Right lung (tissue), 10 donors: ENCODE data around the gene RALA. TPM values are rescaled to one million over a fixed set of nuclear protein-coding genes. Genes with fewer than 3 reads are reported as not detected.

ENCODE experiments used
- DNase-seq, 2 donors: peaks; one replicate each; pipeline ENCODE4 v3.0.0-alpha.2; 2013
- long read RNA-seq, 8 donors: transcript quantifications; one replicate each; lab custom pipeline, GENCODE V29; 2026
- polyA plus RNA-seq, 5 donors: library from polyadenylated mRNA; unstranded; fragments of 120-200 nt; gene quantifications; one replicate each; pipeline versions ENCODE4 v1.2.1 to v1.2.3, GENCODE V29; 2013; ENCODE audit warnings: inconsistent platforms in 1 of 5, low replicate concordance in 1 of 5; ENCODE audit not compliant: insufficient read length in 5 of 5, insufficient read depth in 1 of 5

RALA gene
- 100 to 1,000 TPM in 2 of 5 donors, 10 to 100 TPM in 3; 78.9 to 109 (median 88.7) TPM for polyA plus RNA-seq
- long read RNA-seq, donor 1, transcript RALA-201 (5 exons, 2,880 nt), result major isoform, 41 of 208 reads
- long read RNA-seq, donor 1, partial matches to known transcripts, result 166 of 208 reads
- long read RNA-seq, donor 1, other reads (novel, unspliced or antisense), result 0 of 208 reads
- long read RNA-seq, donor 2, transcript RALA-201 (5 exons, 2,880 nt), result major isoform, 25 of 59 reads
- long read RNA-seq, donor 2, partial matches to known transcripts, result 33 of 59 reads
- long read RNA-seq, donor 2, other reads (novel, unspliced or antisense), result 0 of 59 reads
- long read RNA-seq, donor 3, transcript RALA-201 (5 exons, 2,880 nt), result major isoform, 28 of 189 reads
- long read RNA-seq, donor 3, partial matches to known transcripts, result 161 of 189 reads
- long read RNA-seq, donor 3, other reads (novel, unspliced or antisense), result 0 of 189 reads
- long read RNA-seq, donor 4, transcript RALA-201 (5 exons, 2,880 nt), result major isoform, 23 of 65 reads
- long read RNA-seq, donor 4, partial matches to known transcripts, result 42 of 65 reads
- long read RNA-seq, donor 4, other reads (novel, unspliced or antisense), result 0 of 65 reads
- long read RNA-seq, donor 5, transcript RALA-201 (5 exons, 2,880 nt), result major isoform, 56 of 260 reads
- long read RNA-seq, donor 5, partial matches to known transcripts, result 203 of 260 reads
- long read RNA-seq, donor 5, other reads (novel, unspliced or antisense), result 0 of 260 reads
- long read RNA-seq, donor 6, transcript RALA-201 (5 exons, 2,880 nt), result major isoform, 50 of 250 reads
- long read RNA-seq, donor 6, partial matches to known transcripts, result 200 of 250 reads
- long read RNA-seq, donor 6, other reads (novel, unspliced or antisense), result 0 of 250 reads
- long read RNA-seq, donor 7, transcript RALA-201 (5 exons, 2,880 nt), result major isoform, 63 of 123 reads
- long read RNA-seq, donor 7, partial matches to known transcripts, result 60 of 123 reads
- long read RNA-seq, donor 7, other reads (novel, unspliced or antisense), result 0 of 123 reads
- long read RNA-seq, donor 8, transcript RALA-201 (5 exons, 2,880 nt), result major isoform, 13 of 41 reads
- long read RNA-seq, donor 8, partial matches to known transcripts, result 28 of 41 reads
- long read RNA-seq, donor 8, other reads (novel, unspliced or antisense), result 0 of 41 reads

- peak; percentile 93 to 95 for DNase-seq
Measured at GRCh38 chr7:39623047-39623731, at the start of gene RALA. TSS of gene RALA (plus strand) at chr7:39623572. CDS start at chr7:39686668, 63,096 bp downstream.

DNA sequence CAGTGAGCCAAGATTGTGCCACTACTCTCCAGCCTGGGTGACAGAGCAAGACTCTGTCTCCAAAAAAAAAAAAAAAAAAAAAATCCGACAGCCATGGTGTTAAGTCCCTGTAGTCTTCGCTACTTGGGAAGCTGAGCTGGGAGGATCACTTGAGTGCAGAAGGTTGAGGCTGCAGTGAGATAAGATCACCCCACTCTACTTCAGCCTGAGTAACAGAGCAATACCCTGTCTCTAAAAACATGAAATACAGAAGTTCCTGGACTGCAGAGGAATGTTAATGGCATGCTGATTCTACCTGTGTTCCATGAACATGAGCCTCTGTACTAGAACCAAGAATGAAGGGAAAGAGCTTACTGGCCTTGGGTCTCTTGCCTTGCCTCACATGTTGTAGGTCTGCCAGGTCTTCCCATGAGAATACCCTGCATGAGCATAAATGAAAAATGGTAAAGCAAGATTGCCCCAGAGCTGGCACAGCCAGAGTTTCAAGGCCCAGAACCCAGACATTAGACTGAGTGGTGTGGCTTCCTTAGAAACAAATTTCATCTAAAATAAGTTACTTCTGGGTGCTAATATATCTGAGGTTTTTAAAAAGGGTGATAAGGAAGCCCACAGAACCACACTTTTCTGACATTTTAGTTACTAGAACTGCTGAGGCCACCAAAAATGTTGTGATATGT is 48.6 kb upstream of the RALA start:
- no peak for DNase-seq

DNA sequence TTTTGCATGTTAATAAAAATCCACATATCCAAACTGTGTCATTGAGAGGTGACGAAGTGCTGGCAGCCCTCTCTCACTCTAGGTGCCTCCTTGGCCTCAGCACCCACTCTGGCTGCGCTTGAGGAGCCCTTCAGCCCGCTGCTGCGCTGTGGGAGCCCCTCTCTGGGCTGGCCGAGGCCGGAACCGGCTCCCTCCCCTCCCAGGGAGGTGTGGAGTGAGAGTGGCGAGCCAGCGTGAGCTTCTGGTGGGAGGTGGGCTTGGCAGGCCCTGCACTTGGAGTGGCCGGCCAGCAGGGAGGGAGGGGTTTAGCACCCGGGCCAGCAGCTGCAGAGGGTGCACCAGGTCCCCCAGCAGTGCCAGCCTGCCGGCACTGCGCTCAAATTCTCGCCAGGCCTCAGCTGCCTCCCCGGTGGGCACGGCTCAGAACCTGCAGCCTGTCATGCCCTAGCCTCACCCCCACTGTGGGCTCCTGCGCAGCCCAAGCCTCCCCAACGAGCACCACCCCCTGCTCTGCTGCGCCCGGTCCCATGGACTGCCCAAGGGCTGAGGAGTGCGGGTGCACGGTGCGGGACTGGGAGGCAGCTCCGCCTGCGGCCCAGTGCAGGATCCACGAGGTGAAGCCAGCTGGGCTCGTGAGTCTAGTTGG is 46.0 kb upstream of the RALA start:
- DNase-seq, result no peak

- peak; percentile 84 to 88 for DNase-seq
Measured at GRCh38 chr7:39580149-39580874, 43.1 kb upstream of the RALA start.

DNA sequence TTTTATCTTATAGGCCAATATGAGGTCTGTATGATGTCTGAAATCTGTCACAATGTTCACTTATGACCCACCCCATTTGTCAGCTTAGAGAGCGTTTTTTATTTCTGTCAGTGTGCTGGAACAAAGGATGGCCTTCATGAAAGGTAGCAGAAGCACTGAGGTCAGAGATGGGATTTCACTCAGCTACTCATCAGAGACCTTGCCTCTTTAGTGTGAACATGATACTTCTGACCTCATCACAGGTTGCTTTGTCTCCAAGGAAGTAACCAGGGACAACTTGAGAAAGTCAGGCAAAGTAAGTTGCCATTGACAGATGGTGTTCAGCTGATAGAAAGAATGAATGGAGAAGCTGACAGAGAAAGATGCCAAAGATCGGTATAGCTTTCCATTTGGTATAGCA is 40.8 kb upstream of the RALA start:
- no peak for DNase-seq

- DNase-seq, result no peak
Measured at GRCh38 chr7:39583539-39583938, 39.8 kb upstream of the RALA start.

- no peak for DNase-seq
Measured at GRCh38 chr7:39587393-39587792, 36.0 kb upstream of the RALA start.

GRCh38 chr7:39588416-39588815 is 35.0 kb upstream of the RALA start:
- DNase-seq, result no peak

DNA sequence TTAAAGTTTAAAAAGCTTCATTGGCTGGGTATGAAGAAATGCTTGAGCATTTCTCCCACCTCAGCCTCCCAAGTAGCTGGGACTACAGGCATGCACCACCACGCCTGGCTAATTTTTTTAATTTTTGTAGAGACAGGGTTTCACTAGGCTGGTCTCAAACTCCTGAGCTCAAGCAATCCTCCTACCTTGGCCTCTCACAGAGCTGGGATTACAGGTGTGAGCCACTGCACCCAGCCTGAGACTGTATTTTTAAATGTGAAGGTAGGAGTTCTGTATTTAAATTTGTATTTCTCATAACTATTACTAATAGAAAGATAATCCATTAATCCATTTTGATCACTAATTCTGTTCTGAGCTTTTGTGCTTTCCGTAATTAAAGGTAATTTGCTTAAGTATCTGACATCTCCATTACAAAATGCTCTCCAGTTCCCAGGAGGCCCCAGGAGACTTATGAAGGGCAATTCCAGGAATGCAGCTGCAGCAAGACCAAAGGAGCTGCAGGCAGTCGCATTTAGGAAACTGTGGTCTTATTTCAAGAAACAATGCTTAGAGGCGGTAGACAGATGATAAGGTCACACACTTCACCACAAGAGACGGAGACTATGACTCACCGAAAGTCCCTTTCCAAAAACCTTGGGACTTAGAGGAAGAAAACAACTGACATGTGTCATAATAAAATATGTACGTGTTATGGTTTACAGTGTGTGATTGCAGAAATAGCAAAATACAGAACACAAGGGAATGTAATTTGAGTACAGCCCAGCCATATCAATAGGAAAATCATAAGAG is 33.9 kb upstream of the RALA start:
- DNase-seq, result no peak

- DNase-seq, result no peak
Measured at GRCh38 chr7:39592586-39592985, 30.8 kb upstream of the RALA start.

GRCh38 chr7:39594988-39595620 is 28.3 kb upstream of the RALA start:
- peak; percentile 69 to 71 for DNase-seq

- no peak for DNase-seq
Measured at GRCh38 chr7:39602351-39602750, 21.0 kb upstream of the RALA start.

- DNase-seq, result no peak
Measured at GRCh38 chr7:39603924-39604323, 19.4 kb upstream of the RALA start.

DNA sequence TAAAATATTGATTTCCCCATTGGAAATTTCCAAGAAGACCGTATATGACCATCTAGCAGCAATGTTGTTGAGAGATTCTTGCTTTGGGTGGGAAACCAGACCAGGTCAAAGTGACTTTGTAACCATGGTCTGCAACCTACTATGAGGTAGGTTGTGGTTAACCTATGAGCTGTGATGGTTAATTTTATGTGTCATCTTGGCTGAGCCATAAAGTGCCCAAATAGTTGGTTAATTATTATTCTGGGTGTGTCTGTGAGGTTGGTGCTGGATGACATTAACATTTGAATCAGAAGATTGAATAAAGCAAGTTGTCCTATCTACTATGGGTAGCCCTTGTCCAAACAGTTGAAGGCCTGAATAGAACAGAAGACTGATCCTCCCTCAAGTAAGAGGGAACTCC is 18.3 kb upstream of the RALA start:
- DNase-seq, result no peak

DNA sequence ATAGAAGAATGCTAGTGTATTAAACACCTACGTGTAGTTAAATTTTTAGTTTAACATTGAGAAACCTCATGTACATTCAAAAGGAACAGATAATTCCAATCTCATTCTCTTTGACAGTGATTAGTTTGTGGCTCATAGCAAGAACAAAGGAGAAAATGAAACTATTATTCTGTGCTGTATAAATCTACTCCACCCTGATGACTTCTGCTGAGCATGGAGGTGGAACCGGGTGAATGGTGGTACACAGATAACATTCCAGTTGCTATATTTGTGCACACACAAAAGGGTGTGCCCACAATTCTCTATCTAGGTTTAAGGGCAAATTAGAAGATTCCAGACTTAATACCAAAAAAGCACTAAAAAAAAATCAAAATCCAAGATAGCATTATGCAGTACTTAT is 17.0 kb upstream of the RALA start:
- no peak for DNase-seq

- no peak for DNase-seq
Measured at GRCh38 chr7:39606941-39607340, 16.4 kb upstream of the RALA start.

DNA sequence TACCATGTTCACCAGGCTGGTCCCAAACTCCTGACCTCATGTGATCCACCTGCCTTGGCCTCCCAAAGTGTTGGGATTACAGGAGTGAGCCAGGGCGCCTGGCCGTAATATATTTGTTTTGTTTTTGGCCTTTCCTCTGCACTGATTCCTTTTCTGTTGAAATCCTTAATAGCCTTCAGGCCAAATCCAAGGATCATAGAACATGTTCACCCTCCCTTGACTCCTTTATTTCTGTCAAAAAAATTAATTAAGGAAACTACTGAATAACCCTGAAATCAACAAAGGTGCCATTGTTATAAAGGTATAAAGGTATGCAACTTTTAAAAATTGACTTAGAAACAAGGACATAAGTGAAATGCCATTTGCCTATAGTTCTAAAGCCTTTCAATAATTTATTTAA is 15.5 kb upstream of the RALA start:
- no peak for DNase-seq

- DNase-seq, result no peak
Measured at GRCh38 chr7:39608278-39608677, 15.1 kb upstream of the RALA start.
